ENCODE measurements around the gene TSHZ2. TPM values are rescaled to one million over a fixed set of nuclear protein-coding genes. Genes with fewer than 3 reads are reported as not detected.

TSHZ2 gene
- total and polyA plus RNA-seq, 12 donors: 1.5 to 6.2 (median 4.5) TPM

- ATAC-seq (no peak), DNase-seq (no peak)
- TF ChIP-seq CTCF (IDR thresholded peaks at IDR 0.05): no peak
- Histone ChIP-seq H3K9me3 (peaks cover 0 to 47% (median 13%) of the 10 kb centered on the region in 11 donors), H3K36me3 (no peaks in the 10 kb centered on the region), H3K27ac (no peak overlapping the region), H3K27me3 (peaks cover 0 to 2% (median 0%) of the 10 kb centered on the region in 7 donors), H3K4me1 (peaks cover 0 to 15% (median 0%) of the 10 kb centered on the region in 9 donors), H3K4me3 (no peak overlapping the region)
- intact Hi-C loops (cut with DNase I): no loop called here
Observed at GRCh38 chr20:53448875-53449274, 476.7 kb downstream of the TSHZ2 start.

- ATAC-seq: no peak
- Histone ChIP-seq H3K27ac (no peak overlapping the region), H3K27me3 (no peaks in the 10 kb centered on the region), H3K36me3 (no peaks in the 10 kb centered on the region), H3K9me3 (peaks cover 0 to 53% (median 16%) of the 10 kb centered on the region in 11 donors), H3K4me1 (no peaks in the 10 kb centered on the region), H3K4me3 (no peak overlapping the region)
- intact Hi-C loops (cut with DNase I): no loop called here
- WGBS, 2 donors: 92 to 93% methylated on average over 4 of the region's 4 CpGs
- TF ChIP-seq CTCF (IDR thresholded peaks at IDR 0.05): no peak
- DNase-seq: no peak
Observed at GRCh38 chr20:53453076-53453475, 480.9 kb downstream of the TSHZ2 start.

GRCh38 chr20:53454675-53455276, 482.6 kb downstream of the TSHZ2 start:
- DNase-seq: no peak
- Histone ChIP-seq H3K36me3 (no peaks in the 10 kb centered on the region), H3K27me3 (no peaks in the 10 kb centered on the region), H3K4me3 (no peak overlapping the region), H3K27ac (no peak overlapping the region), H3K9me3 (peaks cover 0 to 36% (median 7%) of the 10 kb centered on the region in 11 donors), H3K4me1 (no peaks in the 10 kb centered on the region)
- no peak for ATAC-seq
- intact Hi-C loops (cut with DNase I): no loop called here
- TF ChIP-seq CTCF (IDR thresholded peaks at IDR 0.05): no peak
- WGBS, 2 donors: 93% methylated on average over 6 of the region's 6 CpGs

- no peak for DNase-seq
- intact Hi-C loops (cut with DNase I): no loop called here
- Histone ChIP-seq H3K27ac (no peak overlapping the region), H3K9me3 (peaks cover 0 to 5% (median 0%) of the 10 kb centered on the region in 11 donors), H3K4me1 (no peaks in the 10 kb centered on the region), H3K36me3 (no peaks in the 10 kb centered on the region), H3K27me3 (no peaks in the 10 kb centered on the region), H3K4me3 (no peak overlapping the region)
- WGBS, 2 donors: 93 to 95% methylated on average over 6 of the region's 6 CpGs
- TF ChIP-seq CTCF (IDR thresholded peaks at IDR 0.05): no peak
- ATAC-seq: no peak
Observed at GRCh38 chr20:53463101-53463972, 491.2 kb downstream of the TSHZ2 start.

Measured in heart right ventricle (tissue), 16 donors.